Posterior cingulate gyrus (tissue), 11 donors: Measurements from ENCODE around the gene ATP5MC3.

Experiments used
- DNase-seq, 10 donors: peaks; one replicate each; pipeline versions ENCODE4 v3.0.0 to v3.0.0-alpha.2; 2020 to 2021; ENCODE audit warnings: mixed read lengths in 3 of 10
- intact Hi-C: fragments of 100-400 bp; cut with DNase I; formaldehyde crosslinking; loops from one replicate; pipeline ENCODE4 v1.15.1; 2023

The ATP5MC3 gene

DNA sequence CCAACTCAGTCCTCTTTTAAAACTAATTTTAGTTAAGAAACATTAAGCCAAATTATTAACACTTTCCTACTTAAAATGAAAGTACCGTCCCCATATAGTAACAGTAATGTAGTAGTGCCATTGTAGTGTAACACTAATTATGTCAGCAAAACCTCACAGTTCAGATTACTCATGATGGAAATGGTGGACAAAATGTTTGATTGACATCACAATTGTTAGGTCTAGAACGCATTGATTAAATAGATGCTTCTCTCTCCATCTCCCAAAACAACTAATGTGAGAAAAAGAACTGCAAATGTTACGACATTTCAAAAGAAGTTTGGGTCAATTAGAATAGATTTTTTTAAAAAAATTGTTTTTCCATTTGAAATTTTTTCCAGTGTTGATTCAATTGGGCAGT lies 12.3 kb downstream of the ATP5MC3 start:
- no peak for DNase-seq
- intact Hi-C loops = no loop called here

DNA sequence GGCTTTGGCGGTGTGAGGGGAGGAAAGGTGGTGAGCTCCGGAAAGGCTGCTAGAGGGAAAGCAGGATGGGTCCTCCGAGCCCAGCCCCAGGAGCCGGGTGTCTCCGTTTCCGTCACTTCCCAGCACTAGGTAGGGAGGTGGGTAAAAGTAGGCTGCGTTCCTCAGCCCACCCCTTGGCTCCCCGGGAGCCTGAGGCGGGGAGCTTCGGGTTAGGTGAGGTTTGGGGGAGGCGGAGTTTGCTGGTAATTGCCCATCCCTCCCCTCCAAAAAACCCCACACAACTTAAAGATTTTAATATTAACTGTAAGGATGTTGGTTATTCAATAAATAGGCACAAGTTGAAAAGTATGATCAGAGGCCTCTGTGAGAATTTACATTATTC lies 13.0 kb downstream of the ATP5MC3 start:
- no peak for DNase-seq
- intact Hi-C loops = no loop called here

DNA sequence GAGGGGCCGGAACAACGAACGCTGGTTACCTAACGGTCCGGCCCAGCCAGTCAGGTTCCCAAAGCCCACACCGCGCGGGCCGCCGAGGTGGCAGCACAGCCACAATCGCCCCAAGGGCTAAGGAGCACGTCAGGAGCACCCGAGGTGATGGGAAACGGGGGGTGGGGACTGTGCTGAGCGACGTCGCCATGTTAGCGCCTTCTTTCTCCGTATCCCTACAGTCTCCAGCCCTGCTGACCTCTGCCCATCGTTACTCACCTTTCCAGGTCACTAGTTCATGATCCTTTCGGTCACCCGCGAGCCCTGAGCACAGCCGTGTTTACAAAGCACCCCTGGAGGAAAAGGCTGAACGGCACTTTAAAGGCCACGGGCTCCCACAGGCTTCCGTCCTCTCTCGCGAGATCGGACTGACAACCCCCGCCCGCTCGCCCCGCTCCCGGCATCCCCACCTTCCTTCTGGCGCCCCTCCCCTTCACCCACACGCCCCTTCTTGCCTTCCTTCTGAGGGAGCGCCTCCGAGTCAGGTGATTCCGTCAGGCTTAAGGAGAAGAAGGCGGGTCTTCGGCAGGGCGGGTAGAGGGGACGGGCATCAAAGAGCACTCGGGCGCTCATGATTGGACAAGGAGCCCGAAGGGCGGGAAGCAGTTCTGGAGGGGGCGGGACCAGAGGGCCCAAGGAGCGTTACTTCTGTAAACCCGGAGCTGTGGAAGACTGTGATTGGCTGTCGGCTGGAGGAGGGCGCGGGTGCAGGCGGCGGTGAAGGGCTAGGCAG lies 13.5 kb downstream of the ATP5MC3 start, which contains the start of gene ATF2:
TSS of gene ATF2 (minus strand) at position 412 of the 772 bp plus-strand sequence. CDS start 31,760 bp downstream, outside the sequence.
- peak; percentile 86 to 100 (median 96) for DNase-seq
- intact Hi-C loops = no loop called here

- intact Hi-C loops = no loop called here
- DNase-seq = peak in 7 of 10 donors; percentile 10 to 88 (median 28)
These were observed 14.3 kb downstream of the ATP5MC3 start for GRCh38 chr2:175167076-175167791.

DNA sequence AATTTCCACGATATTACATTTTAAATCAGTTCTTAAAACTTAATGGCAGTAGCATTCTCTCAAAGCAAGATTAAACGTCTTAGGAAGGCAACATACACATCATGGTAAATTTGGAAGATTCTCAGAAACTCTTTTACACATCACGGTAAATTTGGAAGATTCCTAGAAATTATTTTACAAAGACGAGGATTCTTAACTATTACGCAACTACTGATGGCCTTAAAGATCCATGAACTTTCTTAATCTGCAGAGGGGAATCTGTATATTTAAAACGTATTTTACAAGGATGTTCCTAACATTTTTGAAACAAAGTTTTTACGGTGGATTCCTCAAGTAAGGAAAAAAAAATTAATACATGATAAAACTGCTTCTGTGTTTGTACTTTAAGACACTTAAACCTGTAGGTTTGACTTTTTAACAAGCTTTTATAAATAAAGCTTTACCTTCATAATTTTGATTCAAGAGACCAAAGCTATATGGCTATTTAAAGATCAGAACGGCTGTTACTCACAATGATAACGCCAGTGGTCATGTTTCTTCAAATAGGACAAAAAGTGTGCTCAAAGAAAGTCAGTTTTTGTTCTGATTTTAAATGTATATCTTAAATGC lies 15.2 kb downstream of the ATP5MC3 start:
- intact Hi-C loops = no loop called here
- no peak for DNase-seq

GRCh38 chr2:175164235-175164634 lies 17.3 kb downstream of the ATP5MC3 start:
- intact Hi-C loops = no loop called here
- no peak for DNase-seq

- intact Hi-C loops = no loop called here
- no peak for DNase-seq
These were observed 22.6 kb downstream of the ATP5MC3 start for GRCh38 chr2:175158894-175159293.

DNA sequence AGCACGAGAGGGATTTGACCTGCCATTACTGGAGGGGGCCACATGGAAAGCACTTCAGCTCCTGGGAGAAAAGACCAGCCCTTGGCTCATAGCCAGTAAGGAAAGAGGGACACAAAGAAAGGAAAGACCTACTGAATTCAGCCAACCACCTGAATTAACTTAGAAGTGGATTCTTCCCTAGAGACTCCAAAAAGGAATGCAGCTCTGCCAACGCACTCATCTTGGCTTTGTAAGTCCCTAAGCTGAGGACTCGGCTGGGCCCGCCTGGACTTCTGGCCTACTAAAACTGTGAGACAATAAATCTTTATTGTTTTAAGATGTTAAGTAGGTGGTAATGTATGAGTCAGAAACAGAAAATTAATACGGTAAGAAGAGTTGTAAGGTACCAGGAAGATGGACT lies 25.0 kb downstream of the ATP5MC3 start:
- no peak for DNase-seq
- intact Hi-C loops = no loop called here

GRCh38 chr2:175154661-175155082 lies 26.8 kb downstream of the ATP5MC3 start:
- intact Hi-C loops = no loop called here
- no peak for DNase-seq

DNA sequence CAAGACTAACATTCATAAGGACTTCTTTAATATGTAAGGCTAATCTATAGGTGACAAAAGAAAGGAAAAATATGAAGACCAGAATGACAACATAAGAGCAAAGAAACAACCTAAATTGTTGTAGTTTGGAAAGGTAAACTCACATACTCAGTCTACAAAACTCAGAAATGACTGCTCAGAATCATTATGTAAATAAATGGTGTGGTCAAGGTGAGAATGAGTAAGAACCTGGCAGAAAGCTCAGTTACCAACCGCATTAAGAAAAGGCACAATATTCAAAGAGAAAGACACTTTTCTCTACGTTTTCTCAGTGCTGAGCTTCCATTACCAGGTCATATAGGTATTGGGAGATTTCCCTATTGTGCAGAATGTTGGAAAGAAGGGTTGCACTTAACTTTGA lies 29.3 kb downstream of the ATP5MC3 start:
- DNase-seq = no peak
- intact Hi-C loops = no loop called here

- intact Hi-C loops = no loop called here
- no peak for DNase-seq
These were observed 29.7 kb downstream of the ATP5MC3 start for GRCh38 chr2:175151791-175152190.

DNA sequence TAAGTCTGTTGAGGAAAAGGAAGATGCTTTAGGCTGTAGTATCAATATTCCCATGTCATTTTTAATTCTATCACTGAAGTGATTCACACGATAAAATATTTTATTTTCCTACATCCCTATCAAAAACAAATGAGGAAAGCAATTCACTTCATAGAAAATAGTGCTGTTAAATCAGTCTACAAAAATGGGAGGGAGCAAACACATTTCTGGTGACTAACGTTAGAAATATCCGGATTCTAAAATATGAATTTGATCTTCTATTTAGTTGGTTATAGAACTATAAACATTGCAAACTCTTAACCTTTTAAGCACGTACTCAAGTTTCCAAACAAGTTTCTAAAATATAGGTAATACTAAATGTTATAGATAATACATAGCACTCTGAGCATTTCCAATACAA lies 34.3 kb downstream of the ATP5MC3 start:
- DNase-seq = no peak
- intact Hi-C loops = no loop called here

GRCh38 chr2:175143678-175144077 lies 37.8 kb downstream of the ATP5MC3 start:
- intact Hi-C loops = no loop called here
- no peak for DNase-seq

- no peak for DNase-seq
- intact Hi-C loops = no loop called here
These were observed 38.3 kb downstream of the ATP5MC3 start for GRCh38 chr2:175143191-175143590.

DNA sequence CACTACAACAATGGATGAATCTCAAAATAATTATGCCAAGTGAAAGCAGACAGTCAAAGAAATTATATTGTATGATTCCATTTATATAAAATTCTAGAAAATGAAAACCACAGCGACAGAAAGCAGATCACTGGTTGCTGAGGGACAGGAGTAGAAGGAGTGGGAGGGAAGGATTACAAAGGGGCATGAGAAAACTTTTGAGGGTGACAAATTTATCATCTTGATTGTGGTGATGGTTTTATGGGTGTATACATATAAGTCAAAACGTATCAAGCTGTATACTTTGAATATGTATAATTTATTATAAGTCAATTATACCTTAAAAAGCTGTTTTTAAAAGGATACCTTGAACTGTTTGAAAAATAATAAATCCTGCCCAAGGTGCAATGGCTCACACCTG lies 41.2 kb downstream of the ATP5MC3 start:
- intact Hi-C loops = no loop called here
- no peak for DNase-seq

- no peak for DNase-seq
- intact Hi-C loops = no loop called here
These were observed 43.7 kb downstream of the ATP5MC3 start for GRCh38 chr2:175137793-175138192.

GRCh38 chr2:175136334-175137215 lies 44.9 kb downstream of the ATP5MC3 start:
- intact Hi-C loops = no loop called here
- no peak for DNase-seq

GRCh38 chr2:175135862-175136261 lies 45.6 kb downstream of the ATP5MC3 start:
- no peak for DNase-seq
- intact Hi-C loops = no loop called here

DNA sequence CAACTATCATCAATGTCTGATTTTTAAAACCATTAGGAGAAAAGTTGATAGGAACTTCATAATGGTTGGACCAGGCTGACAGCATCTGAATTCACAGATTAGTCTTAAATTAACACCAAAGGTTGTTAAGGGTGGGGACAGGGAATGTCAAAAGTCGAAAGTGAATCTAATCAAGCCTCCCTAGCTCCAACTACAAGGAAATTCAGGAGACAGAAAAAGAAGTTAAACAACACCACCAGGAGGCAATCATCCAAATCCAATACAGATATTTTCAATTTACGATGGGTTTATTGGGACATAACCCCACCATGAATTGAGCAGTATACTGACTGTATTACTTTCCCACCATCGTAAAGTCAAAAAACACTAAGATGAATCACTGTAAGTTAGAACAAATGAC lies 46.3 kb downstream of the ATP5MC3 start:
- no peak for DNase-seq
- intact Hi-C loops = no loop called here

GRCh38 chr2:175131252-175131651 lies 50.3 kb downstream of the ATP5MC3 start:
- intact Hi-C loops = no loop called here
- DNase-seq = no peak

GRCh38 chr2:175126661-175127060 lies 54.8 kb downstream of the ATP5MC3 start:
- DNase-seq = no peak
- intact Hi-C loops = no loop called here
